IPS-15b (cell line): ENCODE results near the gene ARHGAP8.

Experiments used
- H3K27me3 ChIP-seq: one replicate; pipeline ENCODE4 v1.6.1; 2013; ENCODE audit warnings: low read length; ENCODE audit not compliant: control insufficient read depth, insufficient read depth
- H3K36me3 ChIP-seq: one replicate; pipeline ENCODE4 v1.6.1; 2013; ENCODE audit warnings: low read length; ENCODE audit not compliant: control insufficient read depth, insufficient read depth
- H3K4me1 ChIP-seq: one replicate; pipeline ENCODE4 v1.6.1; 2013; ENCODE audit warnings: mild to moderate bottlenecking, low read length; ENCODE audit not compliant: control insufficient read depth, insufficient read depth
- H3K4me3 ChIP-seq: one replicate; pipeline ENCODE4 v1.5.1; 2013; ENCODE audit warnings: low read depth, low read length
- H3K9ac ChIP-seq: one replicate; pipeline ENCODE4 v1.6.1; 2013; ENCODE audit warnings: low read depth, mild to moderate bottlenecking, low read length
- H3K9me3 ChIP-seq: one replicate; pipeline ENCODE4 v1.6.1; 2013; ENCODE audit warnings: mild to moderate bottlenecking, low read length; ENCODE audit not compliant: control insufficient read depth, insufficient read depth

The ARHGAP8 gene

GRCh38 chr22:44815099-44816070 lies 63.0 kb downstream of the ARHGAP8 start:
- peaks cover 8% of the 10 kb centered on the region for H3K36me3 ChIP-seq
- peaks cover 2% of the 10 kb centered on the region for H3K4me1 ChIP-seq
- no peak overlapping the region for H3K9ac ChIP-seq
- no peaks in the 10 kb centered on the region for H3K27me3 ChIP-seq
- no peaks in the 10 kb centered on the region for H3K9me3 ChIP-seq
- H3K4me3 ChIP-seq = no peak overlapping the region

DNA sequence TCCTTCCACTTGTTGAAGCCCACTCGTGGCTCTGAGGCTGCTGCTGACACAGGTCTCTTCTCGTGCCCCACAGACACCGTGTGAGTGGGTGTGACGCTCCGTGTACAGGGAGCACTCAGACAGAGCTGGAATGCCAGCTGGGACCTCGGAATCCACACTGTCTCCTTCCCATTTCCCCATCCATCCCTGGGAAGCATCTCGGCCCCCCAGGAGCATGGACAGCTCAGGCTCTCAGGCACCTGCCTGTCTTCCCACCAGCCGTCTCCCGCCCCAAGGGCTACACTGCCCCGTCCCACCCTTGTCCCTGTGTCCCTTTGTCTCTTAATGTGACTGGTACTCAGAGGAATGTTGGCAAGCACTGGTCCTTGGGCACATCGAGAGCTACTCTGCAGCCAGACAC lies 63.8 kb downstream of the ARHGAP8 start:
- H3K4me1 ChIP-seq = peaks cover 2% of the 10 kb centered on the region
- no peak overlapping the region for H3K9ac ChIP-seq
- peaks cover 4% of the 10 kb centered on the region for H3K36me3 ChIP-seq
- H3K4me3 ChIP-seq = no peak overlapping the region
- H3K27me3 ChIP-seq = no peaks in the 10 kb centered on the region
- H3K9me3 ChIP-seq = no peaks in the 10 kb centered on the region

- Histone ChIP-seq H3K9ac (no peak overlapping the region), H3K27me3 (no peaks in the 10 kb centered on the region), H3K9me3 (no peaks in the 10 kb centered on the region), H3K4me1 (peaks cover 2% of the 10 kb centered on the region), H3K36me3 (peaks cover 13% of the 10 kb centered on the region), H3K4me3 (no peak overlapping the region)
Measured at GRCh38 chr22:44818727-44819126, 66.4 kb downstream of the ARHGAP8 start.

DNA sequence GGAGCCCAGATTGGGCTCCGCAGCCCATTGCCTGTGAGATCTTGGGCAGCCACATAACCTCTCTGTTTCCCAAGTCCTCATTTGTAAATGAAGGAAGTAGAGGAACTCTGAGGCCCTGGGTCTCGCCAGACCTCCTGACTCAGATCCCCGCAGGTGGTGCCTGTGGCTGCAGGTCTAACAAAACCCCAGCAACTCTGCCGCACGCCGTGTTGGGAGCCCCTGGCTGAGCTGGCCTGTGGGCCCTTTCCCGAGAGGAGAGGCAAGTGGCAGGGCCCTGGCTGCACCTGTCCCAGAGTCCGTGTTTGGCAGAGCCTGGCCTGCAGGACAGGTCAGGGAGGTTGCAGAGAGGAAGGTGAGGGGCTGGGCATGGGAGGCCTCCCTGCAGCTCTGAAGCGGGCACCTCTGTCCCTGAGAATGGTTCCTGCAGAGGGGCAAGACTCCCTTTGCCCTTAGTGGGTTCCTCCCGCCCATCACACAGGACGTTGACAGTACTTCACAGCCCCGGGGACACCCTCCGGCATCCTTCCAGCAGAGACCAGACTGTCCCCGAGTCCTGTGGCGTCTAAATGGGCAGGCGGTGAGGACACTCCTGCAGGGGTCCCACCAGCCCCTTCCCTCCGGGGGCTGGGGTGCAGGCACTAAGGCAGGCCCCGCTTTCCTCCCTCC lies 67.7 kb downstream of the ARHGAP8 start:
- H3K4me3 ChIP-seq = no peak overlapping the region
- peaks cover 9% of the 10 kb centered on the region for H3K36me3 ChIP-seq

DNA sequence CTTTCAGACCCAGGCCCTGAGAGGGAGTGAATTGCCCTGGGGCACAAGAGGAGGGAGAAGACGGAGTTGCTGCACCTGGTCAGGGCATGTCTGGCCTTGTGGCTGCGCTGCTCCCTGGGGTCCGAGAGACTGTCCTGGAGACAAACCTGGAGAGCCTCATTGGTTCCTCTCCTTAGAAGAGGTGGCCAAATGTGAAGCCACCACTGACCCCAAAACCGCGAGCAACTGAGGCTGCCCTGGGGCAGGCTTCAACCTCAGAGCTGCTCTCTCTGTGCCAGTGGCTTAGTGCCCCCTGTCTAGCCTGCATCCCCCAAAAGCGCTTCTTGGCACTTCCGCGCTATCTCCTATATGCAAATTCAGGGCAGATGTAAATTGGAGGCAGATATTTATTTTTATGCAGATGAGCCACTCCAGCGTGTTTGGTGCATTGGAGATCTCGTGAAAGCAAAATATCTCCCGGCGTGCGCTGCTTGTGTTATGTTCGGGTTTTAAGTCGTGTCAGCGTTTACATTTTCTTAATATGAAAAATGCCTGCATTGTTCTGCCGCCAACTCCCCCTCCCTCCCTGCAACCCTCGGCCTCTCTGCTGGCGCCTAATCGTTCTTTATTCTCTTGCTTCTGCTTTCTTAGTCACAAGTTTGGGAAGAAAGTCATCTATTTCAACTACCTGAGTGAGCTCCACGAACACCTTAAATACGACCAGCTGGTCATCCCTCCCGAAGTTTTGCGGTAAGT lies 69.5 kb downstream of the ARHGAP8 start:
- H3K9me3 ChIP-seq = no peaks in the 10 kb centered on the region
- no peaks in the 10 kb centered on the region for H3K4me1 ChIP-seq
- no peak overlapping the region for H3K4me3 ChIP-seq
- H3K27me3 ChIP-seq = no peaks in the 10 kb centered on the region
- peaks cover 12% of the 10 kb centered on the region for H3K36me3 ChIP-seq
- H3K9ac ChIP-seq = no peak overlapping the region

More for the DNA sequence above, 67.7 kb downstream of the ARHGAP8 start:
- H3K27me3 ChIP-seq = no peaks in the 10 kb centered on the region
- H3K9me3 ChIP-seq = no peaks in the 10 kb centered on the region
- H3K9ac ChIP-seq = no peak overlapping the region
- no peaks in the 10 kb centered on the region for H3K4me1 ChIP-seq

- Histone ChIP-seq H3K27me3 (no peaks in the 10 kb centered on the region), H3K36me3 (peaks cover 12% of the 10 kb centered on the region)
Measured at GRCh38 chr22:44822534-44822933, 70.2 kb downstream of the ARHGAP8 start.

GRCh38 chr22:44823396-44823795 lies 71.0 kb downstream of the ARHGAP8 start:
- Histone ChIP-seq H3K4me3 (no peak overlapping the region), H3K27me3 (no peaks in the 10 kb centered on the region), H3K9ac (no peak overlapping the region), H3K36me3 (peaks cover 12% of the 10 kb centered on the region), H3K9me3 (no peaks in the 10 kb centered on the region), H3K4me1 (no peaks in the 10 kb centered on the region)

More at GRCh38 chr22:44822534-44822933, 70.2 kb downstream of the ARHGAP8 start:
- no peaks in the 10 kb centered on the region for H3K4me1 ChIP-seq
- no peak overlapping the region for H3K4me3 ChIP-seq
- no peak overlapping the region for H3K9ac ChIP-seq
- H3K9me3 ChIP-seq = no peaks in the 10 kb centered on the region

GRCh38 chr22:44823806-44824205 lies 71.4 kb downstream of the ARHGAP8 start:
- H3K4me3 ChIP-seq = no peak overlapping the region
- no peaks in the 10 kb centered on the region for H3K9me3 ChIP-seq
- no peaks in the 10 kb centered on the region for H3K27me3 ChIP-seq
- peaks cover 12% of the 10 kb centered on the region for H3K36me3 ChIP-seq
- H3K4me1 ChIP-seq = no peaks in the 10 kb centered on the region
- no peak overlapping the region for H3K9ac ChIP-seq

DNA sequence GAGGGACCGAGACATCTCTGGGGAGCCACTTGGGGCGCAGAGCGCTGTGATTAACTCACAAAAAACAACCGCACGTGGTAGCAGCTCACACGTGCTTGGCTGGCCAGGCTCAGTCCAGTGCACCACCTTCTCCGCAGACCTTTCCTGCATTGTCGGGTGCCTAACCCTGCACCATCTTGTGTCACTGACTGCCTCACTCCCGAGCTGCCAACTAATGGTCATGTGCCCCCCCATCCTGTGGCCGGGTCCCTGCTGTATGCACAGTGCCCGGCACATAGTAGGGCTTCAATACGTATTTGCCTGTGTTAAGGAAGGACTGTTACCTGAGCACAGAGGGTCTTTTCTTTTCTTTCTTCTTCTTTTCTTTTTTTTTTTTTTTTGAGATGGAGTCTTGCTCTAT lies 71.9 kb downstream of the ARHGAP8 start:
- Histone ChIP-seq H3K9me3 (no peaks in the 10 kb centered on the region), H3K27me3 (no peaks in the 10 kb centered on the region), H3K36me3 (peaks cover 12% of the 10 kb centered on the region), H3K9ac (no peak overlapping the region), H3K4me1 (no peaks in the 10 kb centered on the region), H3K4me3 (no peak overlapping the region)

DNA sequence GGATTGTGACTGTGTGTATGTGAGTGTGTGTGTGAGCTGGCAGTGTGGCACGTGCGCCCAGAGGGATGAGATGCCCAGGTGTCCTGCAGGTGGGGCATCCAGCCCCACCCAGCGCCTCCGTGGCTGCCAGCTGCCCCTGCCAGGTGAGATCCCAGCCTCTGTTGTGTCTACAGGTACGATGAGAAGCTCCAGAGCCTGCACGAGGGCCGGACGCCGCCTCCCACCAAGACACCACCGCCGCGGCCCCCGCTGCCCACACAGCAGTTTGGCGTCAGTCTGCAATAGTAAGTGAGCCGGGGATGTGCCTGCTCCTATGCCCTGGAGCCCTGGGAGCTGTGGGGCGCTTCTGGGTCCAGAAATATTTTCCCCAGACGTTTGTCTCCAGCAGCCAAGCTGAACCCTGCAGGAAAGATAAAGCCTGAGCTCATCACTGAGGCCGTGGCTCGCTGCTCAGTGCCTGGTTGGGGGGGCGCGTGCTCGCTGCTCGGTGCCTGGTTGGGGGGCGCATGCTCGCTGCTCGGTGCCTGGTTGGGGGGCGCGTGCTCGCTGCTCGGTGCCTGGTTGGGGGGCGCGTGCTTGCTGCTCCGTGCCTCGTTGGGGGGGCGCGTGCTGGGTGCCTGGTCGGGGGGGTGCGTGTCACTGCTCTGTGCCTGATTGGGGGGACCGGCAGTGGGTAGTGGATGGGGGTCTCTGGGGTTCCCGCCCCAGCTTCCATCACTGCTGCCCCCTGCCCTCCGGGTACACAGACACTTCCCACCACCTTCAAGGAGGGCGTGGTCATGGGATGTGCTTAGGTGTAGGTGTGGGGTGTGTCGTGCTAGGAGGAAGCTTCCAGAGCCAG lies 73.2 kb downstream of the ARHGAP8 start:
- Histone ChIP-seq H3K27me3 (no peaks in the 10 kb centered on the region), H3K9me3 (no peaks in the 10 kb centered on the region), H3K36me3 (peaks cover 12% of the 10 kb centered on the region), H3K9ac (no peak overlapping the region), H3K4me1 (no peaks in the 10 kb centered on the region), H3K4me3 (no peak overlapping the region)

GRCh38 chr22:44827666-44828190 lies 75.4 kb downstream of the ARHGAP8 start:
- Histone ChIP-seq H3K4me3 (no peak overlapping the region), H3K27me3 (no peaks in the 10 kb centered on the region), H3K9me3 (no peaks in the 10 kb centered on the region), H3K9ac (no peak overlapping the region), H3K36me3 (peaks cover 11% of the 10 kb centered on the region), H3K4me1 (no peaks in the 10 kb centered on the region)
